Measurements from ENCODE around the gene EIF2D. TPM values are rescaled to one million over a fixed set of nuclear protein-coding genes. Genes with fewer than 3 reads are reported as not detected.

The EIF2D gene
- 85.9 and 88.1 TPM in 2 replicates for total RNA-seq (2014; rRNA removed; shearing (Covaris generic))

GRCh38 chr1:206612129-206612876, at the start of gene EIF2D:
Gene EIF2D, minus strand, starts transcription at chr1:206612465. Its CDS starts 123 bp downstream, at chr1:206612342.

GRCh38 chr1:206635080-206635977, 23.1 kb upstream of the EIF2D start, which contains the start of gene DYRK3:
Gene DYRK3, plus strand, starts transcription at chr1:206635536. Its CDS starts 168 bp downstream, at chr1:206635704.

Other genes starting within 250 kb of the EIF2D start
- 11.4 and 13.4 TPM in 2 replicates for gene IKBKE, start 142.0 kb downstream of the EIF2D start, total RNA-seq (2014; rRNA removed; shearing (Covaris generic))
- 1.1 and 2.3 TPM in 2 replicates for gene RASSF5, start 104.9 kb downstream of the EIF2D start, total RNA-seq (2014; rRNA removed; shearing (Covaris generic))
- 27.2 and 28.6 TPM in 2 replicates for gene DYRK3, start 23.1 kb upstream of the EIF2D start, total RNA-seq (2014; rRNA removed; shearing (Covaris generic))
- gene MAPKAPK2, start 72.4 kb upstream of the EIF2D start, total RNA-seq (2014; rRNA removed; shearing (Covaris generic)): 42.3 and 47.6 TPM in 2 replicates
- gene IL19, start 158.3 kb upstream of the EIF2D start, total RNA-seq (2014; rRNA removed; shearing (Covaris generic)): not detected in 2 replicates
- 0.19 and 0.34 TPM in 2 replicates for gene IL10, start 160.0 kb upstream of the EIF2D start, total RNA-seq (2014; rRNA removed; shearing (Covaris generic))

Measured in A375 (cell line).